CD14-positive monocyte (primary cell): Measurements from ENCODE around the gene WRNIP1. TPM values are rescaled to one million over a fixed set of nuclear protein-coding genes. Genes with fewer than 3 reads are reported as not detected.

Source experiments
- DNase-seq, 3 donors: peaks; one replicate each; pipeline ENCODE4 v3.0.0-alpha.2; 2011 to 2022
- H2AFZ ChIP-seq: 2 replicates; pipeline ENCODE4 v1.6.0; 2012; ENCODE audit warnings: mild to moderate bottlenecking, low read depth, low read length, inconsistent platforms; ENCODE audit not compliant: insufficient read depth, poor library complexity, severe bottlenecking
- H3K27ac ChIP-seq, 2 donors: 1 replicate in 1 of 2; 2 replicates in 1 of 2; pipeline ENCODE4 v1.5.1; 2012 to 2013; ENCODE audit warnings: low read length in 2 of 2, control low read depth in 1 of 2, inconsistent platforms in 1 of 2, low read depth in 1 of 2, mild to moderate bottlenecking in 1 of 2
- H3K27me3 ChIP-seq, 2 donors: one replicate each; pipeline versions ENCODE4 v1.6.0 to v1.6.1; 2011 to 2013; ENCODE audit warnings: low read length in 2 of 2; ENCODE audit not compliant: control insufficient read depth in 2 of 2, insufficient read depth in 2 of 2
- H3K36me3 ChIP-seq, 2 donors: replicated peaks in 1 of 2; 1 replicate in 1 of 2; 2 replicates in 1 of 2; pipeline versions ENCODE4 v1.5.1 to v1.6.1; 2012 to 2013; ENCODE audit warnings: low read length in 2 of 2, control low read depth in 1 of 2, inconsistent platforms in 1 of 2, mild to moderate bottlenecking in 1 of 2; ENCODE audit not compliant: insufficient read depth in 2 of 2, control insufficient read depth in 1 of 2
- H3K4me1 ChIP-seq, 2 donors: 1 replicate in 1 of 2; 2 replicates in 1 of 2; pipeline versions ENCODE4 v1.5.1 to v1.6.1; 2012 to 2013; ENCODE audit warnings: low read length in 2 of 2, control low read depth in 1 of 2, inconsistent platforms in 1 of 2, mild to moderate bottlenecking in 1 of 2, moderate library complexity in 1 of 2; ENCODE audit not compliant: insufficient read depth in 2 of 2, control insufficient read depth in 1 of 2
- H3K4me2 ChIP-seq: replicated peaks from 2 replicates; pipeline ENCODE3; 2012; ENCODE audit warnings: low read length, moderate library complexity, mild to moderate bottlenecking; ENCODE audit not compliant: poor library complexity, severe bottlenecking; ENCODE audit errors: extremely low read depth
- H3K4me3 ChIP-seq, 3 experiments: fragments of 200-600 bp in 1 of 3; sonication (generic) in 1 of 3; replicated peaks in 1 of 3; 1 replicate in 2 of 3; 2 replicates in 1 of 3; pipeline ENCODE4 v1.5.1; 2011 to 2013; ENCODE audit warnings: low read length in 3 of 3, mild to moderate bottlenecking in 3 of 3, control low read depth in 2 of 3, low read depth in 2 of 3, inconsistent platforms in 1 of 3, moderate library complexity in 1 of 3
- H3K79me2 ChIP-seq: 2 replicates; pipeline ENCODE4 v1.6.0; 2012; ENCODE audit warnings: mild to moderate bottlenecking, control low read depth, inconsistent platforms, low read length, moderate library complexity; ENCODE audit not compliant: insufficient read depth
- H3K9ac ChIP-seq: 2 replicates; pipeline ENCODE4 v1.6.0; 2017; ENCODE audit warnings: low read length, mild to moderate bottlenecking; ENCODE audit not compliant: insufficient read depth, poor library complexity, severe bottlenecking
- H3K9me3 ChIP-seq, 2 donors: replicated peaks in 1 of 2; 1 replicate in 1 of 2; 2 replicates in 1 of 2; pipeline versions ENCODE4 v1.5.1 to v1.6.1; 2012 to 2013; ENCODE audit warnings: low read length in 2 of 2, control low read depth in 1 of 2; ENCODE audit not compliant: control insufficient read depth in 1 of 2, insufficient read depth in 1 of 2
- H4K20me1 ChIP-seq: 2 replicates; pipeline ENCODE4 v1.6.0; 2012; ENCODE audit warnings: mild to moderate bottlenecking, low read length, control low read depth, moderate library complexity; ENCODE audit not compliant: insufficient read depth
- H3K27ac Mint-ChIP-seq, 7 donors: one replicate each; pipeline ENCODE4 v1.8.0; 2020; ENCODE audit warnings: mild to moderate bottlenecking in 7 of 7, mixed read lengths in 7 of 7, moderate library complexity in 6 of 7, inconsistent platforms in 2 of 7
- H3K27me3 Mint-ChIP-seq, 3 donors: one replicate each; pipeline ENCODE4 v1.8.0; 2021 to 2022; ENCODE audit warnings: low read depth in 3 of 3, mild to moderate bottlenecking in 3 of 3, mixed read lengths in 3 of 3, moderate library complexity in 3 of 3, inconsistent platforms in 1 of 3
- H3K36me3 Mint-ChIP-seq, 2 donors: one replicate each; pipeline ENCODE4 v1.8.0; 2020; ENCODE audit warnings: mixed read lengths in 2 of 2, inconsistent platforms in 1 of 2, mild to moderate bottlenecking in 1 of 2
- H3K4me1 Mint-ChIP-seq: one replicate; pipeline ENCODE4 v1.8.0; 2020; ENCODE audit warnings: mild to moderate bottlenecking, mixed read lengths
- H3K4me3 Mint-ChIP-seq, 2 donors: one replicate each; pipeline ENCODE4 v1.8.0; 2020; ENCODE audit warnings: mild to moderate bottlenecking in 2 of 2, mixed read lengths in 2 of 2, moderate library complexity in 1 of 2
- H3K9me3 Mint-ChIP-seq, 7 donors: one replicate each; pipeline ENCODE4 v1.8.0; 2020 to 2022; ENCODE audit warnings: mixed read lengths in 7 of 7, mild to moderate bottlenecking in 6 of 7, moderate library complexity in 6 of 7, inconsistent platforms in 2 of 7
- WGBS: methylation state at CpG from one replicate; pipeline ENCODE4 v1.1.5; 2013; ENCODE audit warnings: missing lambda C conversion rate; ENCODE audit not compliant: insufficient coverage; 5-methylcytosine and 5-hydroxymethylcytosine counted together
- intact Hi-C, 2 donors: fragments of 100-400 bp; cut with micrococcal nuclease; formaldehyde crosslinking; loops; one replicate each; pipeline versions ENCODE4 v1.15.0 to v1.15.1; 2023
- polyA plus RNA-seq, 3 donors: library from polyadenylated mRNA; depleted of rRNA in 1 of 3; unstranded in 2 of 3; stranded (reverse) in 1 of 3; fragments of 300-500 nt in 2 of 3; fragments of >200 nt in 1 of 3; fragmentation: Illumina TruSeq in 2 of 3; gene quantifications; 1 replicate in 2 of 3; 2 replicates in 1 of 3; pipeline ENCODE4 v1.2.3, GENCODE V29; 2012 to 2021
- TF ChIP-seq, protein P1 (sequence below): fragments of 200-600 bp; IDR thresholded peaks from one replicate; pipeline ENCODE4 v1.8.0; 2022; ENCODE audit warnings: antibody characterized with exemption, mild to moderate bottlenecking

WRNIP1 gene
- polyA plus RNA-seq, 3 donors: 17.5 to 25.8 (median 17.8) TPM

DNA sequence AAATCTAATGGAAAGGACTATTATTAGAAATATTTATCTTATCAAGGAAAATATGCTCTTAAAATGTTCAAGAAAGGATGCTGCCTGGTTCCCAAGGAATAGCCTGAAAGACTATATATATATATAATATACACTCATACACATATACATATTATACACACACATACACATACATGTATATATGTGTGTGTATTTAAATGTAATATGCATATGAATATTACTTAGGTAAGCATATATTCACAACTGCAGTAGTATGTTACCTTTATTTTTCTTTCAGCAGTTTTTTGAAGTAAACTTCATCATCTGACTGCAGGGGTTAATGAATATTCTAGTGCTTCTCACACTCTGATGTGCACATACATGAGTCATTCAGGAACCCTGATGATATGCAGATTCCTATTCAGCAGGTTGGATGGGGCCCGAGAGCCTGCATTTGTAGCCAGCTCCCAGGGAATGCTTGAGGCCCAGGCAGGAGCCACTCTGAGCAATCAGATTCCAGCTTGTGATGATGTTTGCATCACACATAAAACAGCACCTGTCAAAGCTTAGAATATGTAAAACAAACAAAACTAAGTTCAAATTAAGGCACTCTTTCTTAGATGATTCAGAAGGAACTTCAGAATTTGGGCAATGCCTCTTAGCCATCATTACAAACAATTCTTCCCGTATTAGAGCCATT is 30.6 kb upstream of the WRNIP1 start:
- H3K4me3 ChIP-seq: no peak overlapping the region
- peak overlapping the region in 1 of 2 donors; percentile 87 for H3K27ac ChIP-seq
- H3K36me3 Mint-ChIP-seq: no peaks in the 10 kb centered on the region
- H3K4me2 ChIP-seq: no peak overlapping the region
- peaks cover 18 to 19% of the 10 kb centered on the region in 2 donors for H3K4me1 ChIP-seq
- H3K9me3 Mint-ChIP-seq: no peaks in the 10 kb centered on the region
- peaks cover 0 to 3% (median 1%) of the 10 kb centered on the region in 3 donors for H3K27me3 Mint-ChIP-seq
- intact Hi-C loops: loop anchor here in 1 of 2 donors (10.0 kb wide), 1 partner anchor 200 kb away; no protein-coding TSS in a partner anchor
- H3K9me3 ChIP-seq: no peaks in the 10 kb centered on the region
- no peak overlapping the region for H3K4me3 Mint-ChIP-seq
- peak overlapping the region; percentile 69 to 97 (median 94) for H3K27ac Mint-ChIP-seq
- DNase-seq: peak; percentile 31 to 76 (median 61)
- WGBS: 83% methylated on average over 1 of the region's 2 CpGs
- H4K20me1 ChIP-seq: no peaks in the 10 kb centered on the region
- H3K36me3 ChIP-seq: no peaks in the 10 kb centered on the region
- no peak overlapping the region for H3K9ac ChIP-seq
- H3K27me3 ChIP-seq: no peaks in the 10 kb centered on the region
- H3K79me2 ChIP-seq: no peaks in the 10 kb centered on the region
- no peak overlapping the region for H2AFZ ChIP-seq
- peaks cover 37% of the 10 kb centered on the region for H3K4me1 Mint-ChIP-seq
- TF ChIP-seq, protein P1, sequence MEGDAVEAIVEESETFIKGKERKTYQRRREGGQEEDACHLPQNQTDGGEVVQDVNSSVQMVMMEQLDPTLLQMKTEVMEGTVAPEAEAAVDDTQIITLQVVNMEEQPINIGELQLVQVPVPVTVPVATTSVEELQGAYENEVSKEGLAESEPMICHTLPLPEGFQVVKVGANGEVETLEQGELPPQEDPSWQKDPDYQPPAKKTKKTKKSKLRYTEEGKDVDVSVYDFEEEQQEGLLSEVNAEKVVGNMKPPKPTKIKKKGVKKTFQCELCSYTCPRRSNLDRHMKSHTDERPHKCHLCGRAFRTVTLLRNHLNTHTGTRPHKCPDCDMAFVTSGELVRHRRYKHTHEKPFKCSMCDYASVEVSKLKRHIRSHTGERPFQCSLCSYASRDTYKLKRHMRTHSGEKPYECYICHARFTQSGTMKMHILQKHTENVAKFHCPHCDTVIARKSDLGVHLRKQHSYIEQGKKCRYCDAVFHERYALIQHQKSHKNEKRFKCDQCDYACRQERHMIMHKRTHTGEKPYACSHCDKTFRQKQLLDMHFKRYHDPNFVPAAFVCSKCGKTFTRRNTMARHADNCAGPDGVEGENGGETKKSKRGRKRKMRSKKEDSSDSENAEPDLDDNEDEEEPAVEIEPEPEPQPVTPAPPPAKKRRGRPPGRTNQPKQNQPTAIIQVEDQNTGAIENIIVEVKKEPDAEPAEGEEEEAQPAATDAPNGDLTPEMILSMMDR: no peak

DNA sequence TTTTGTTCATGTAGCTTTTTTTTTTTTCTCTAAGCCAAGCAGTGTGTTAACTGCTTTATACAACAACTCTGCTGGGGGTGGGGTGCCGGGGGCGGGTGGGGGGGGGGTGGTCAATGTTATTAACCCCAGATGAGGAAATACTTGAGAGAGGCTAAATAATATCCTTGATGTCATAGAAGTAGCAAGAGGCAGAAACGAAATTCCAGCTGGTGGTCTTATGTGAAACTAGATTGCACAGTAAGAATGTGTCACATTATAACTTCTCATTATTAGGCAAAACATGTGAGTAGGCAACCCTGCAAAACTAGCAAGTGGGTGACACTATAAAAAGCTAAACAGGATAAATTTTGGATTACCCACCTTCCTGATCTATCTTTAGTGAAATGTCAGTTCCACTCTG is 27.3 kb upstream of the WRNIP1 start:
- Mint-ChIP-seq H3K27me3 (peaks cover 0 to 4% (median 0%) of the 10 kb centered on the region in 3 donors), H3K4me1 (peaks cover 32% of the 10 kb centered on the region), H3K4me3 (no peak overlapping the region), H3K36me3 (no peaks in the 10 kb centered on the region), H3K27ac (peak overlapping the region in 5 of 7 donors; percentile 42 to 71 (median 60)), H3K9me3 (no peaks in the 10 kb centered on the region)
- peak in 1 of 3 donors; percentile 55 for DNase-seq
- H3K36me3 ChIP-seq: no peaks in the 10 kb centered on the region
- no peak overlapping the region for H3K4me3 ChIP-seq
- intact Hi-C loops: loop anchor here in 1 of 2 donors (10.0 kb wide), 1 partner anchor 203 kb away; no protein-coding TSS in a partner anchor
- no peaks in the 10 kb centered on the region for H3K9me3 ChIP-seq
- peaks cover 14% of the 10 kb centered on the region in 2 donors for H3K4me1 ChIP-seq
- no peak overlapping the region for H2AFZ ChIP-seq
- WGBS: no CpG with 5 or more reads among the region's 3 CpGs
- no peaks in the 10 kb centered on the region for H4K20me1 ChIP-seq
- TF ChIP-seq, protein P1: no peak
- H3K27ac ChIP-seq: no peak overlapping the region
- no peaks in the 10 kb centered on the region for H3K27me3 ChIP-seq
- no peak overlapping the region for H3K4me2 ChIP-seq
- no peak overlapping the region for H3K9ac ChIP-seq
- H3K79me2 ChIP-seq: no peaks in the 10 kb centered on the region
